Measurements from ENCODE around the gene PGAM4.
"Not testable (repeated sequence)": the region's sequence is repeated elsewhere in the genome, so short reads cannot be mapped to it uniquely, and the experiment has no call there.

Gene PGAM4

DNA sequence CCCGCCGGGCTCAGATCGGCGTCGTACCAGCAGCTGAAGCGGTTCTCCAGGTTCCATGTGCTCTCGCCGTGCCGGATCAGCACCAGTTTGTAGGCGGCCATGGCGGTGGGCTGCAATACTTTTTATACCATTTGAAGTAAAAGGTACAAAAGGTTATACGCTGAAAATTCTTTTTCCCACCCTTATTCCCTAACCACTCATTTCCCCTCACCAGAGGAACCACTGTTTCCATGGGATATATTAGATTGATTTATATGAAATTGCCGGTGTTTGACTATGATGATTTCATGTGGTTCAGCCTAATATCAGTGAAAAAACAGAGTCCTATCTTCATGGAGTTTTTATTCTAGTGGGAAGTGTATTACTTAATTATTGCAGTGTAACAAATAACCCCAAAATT is at the start of gene PGAM4:
PGAM4 (minus strand) TSS at position 101 of the 400 bp plus-strand sequence; CDS start at position 101, 0 bp downstream.
- DNase-seq, result no peak

- DNase-seq, result no peak
Observed at GRCh38 chrX:78011846-78012245, 42.4 kb upstream of the PGAM4 start.

GRCh38 chrX:77979870-77980269 is 10.4 kb upstream of the PGAM4 start:
- DNase-seq, result no peak

- no peak for DNase-seq
Observed at GRCh38 chrX:77977518-77977917, 8.1 kb upstream of the PGAM4 start.

GRCh38 chrX:77977095-77977494 is 7.7 kb upstream of the PGAM4 start:
- DNase-seq, result no peak

DNA sequence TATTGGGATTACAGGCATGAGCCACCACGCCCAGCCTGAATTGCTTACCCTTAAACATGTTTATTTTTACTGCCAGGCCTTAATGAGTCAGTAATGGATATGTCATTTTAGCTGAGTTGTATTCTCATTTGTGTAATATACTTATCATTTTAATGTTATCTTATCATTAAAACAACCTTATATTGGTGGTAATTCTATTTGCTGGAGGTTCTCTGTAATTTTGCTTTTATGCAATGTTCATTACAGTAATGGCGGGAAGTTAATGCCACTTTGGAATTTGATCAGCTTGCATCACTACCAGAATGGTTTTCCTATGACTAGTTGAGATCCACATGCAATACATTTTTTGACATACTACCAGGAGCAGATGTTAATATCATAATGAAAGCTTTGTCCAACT is 6.3 kb upstream of the PGAM4 start:
- no peak for DNase-seq

GRCh38 chrX:77967631-77968030 is 1.8 kb downstream of the PGAM4 start:
- no peak for DNase-seq

- DNase-seq, result no peak
Observed at GRCh38 chrX:77966361-77966760, 3.1 kb downstream of the PGAM4 start.

DNA sequence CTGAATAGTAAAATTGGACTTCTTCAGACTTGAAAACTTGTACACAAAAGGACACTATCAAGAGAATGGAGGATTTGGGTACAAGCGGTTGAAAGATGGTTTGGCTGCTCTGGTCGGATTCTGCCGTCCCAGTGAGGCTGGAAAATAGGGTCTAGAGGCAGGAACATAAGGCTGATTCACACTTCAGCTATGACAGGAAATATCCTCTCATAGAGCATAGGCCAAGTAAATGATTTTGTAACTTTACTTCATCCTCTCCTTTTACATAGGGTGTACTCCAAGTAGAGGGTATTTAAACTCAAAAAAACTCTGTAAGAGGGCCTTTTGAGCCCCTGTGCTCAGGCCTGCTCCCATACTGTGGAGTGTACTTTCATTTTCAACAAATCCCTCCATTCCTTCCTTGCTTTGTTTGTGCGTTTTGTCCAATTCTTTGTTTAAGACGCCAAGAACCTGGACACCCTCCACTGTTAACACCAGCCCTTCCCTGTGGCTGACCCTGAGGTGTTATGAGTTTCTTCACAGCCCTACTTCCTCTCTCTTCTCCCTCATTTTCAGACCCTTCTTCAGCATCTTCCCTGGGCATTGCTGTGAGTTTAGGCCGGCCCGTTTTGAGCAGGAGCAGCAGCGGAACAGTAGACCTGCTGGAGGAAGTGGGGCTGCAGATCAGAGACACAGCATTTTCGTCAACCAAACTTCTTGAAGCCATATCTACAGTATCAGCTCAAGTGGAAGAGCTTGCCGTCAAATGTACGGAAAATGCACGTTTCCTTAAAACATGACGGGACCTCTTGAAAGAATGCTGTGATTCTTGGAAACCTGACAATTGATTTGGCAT is 7.2 kb downstream of the PGAM4 start:
- no peak for DNase-seq

DNA sequence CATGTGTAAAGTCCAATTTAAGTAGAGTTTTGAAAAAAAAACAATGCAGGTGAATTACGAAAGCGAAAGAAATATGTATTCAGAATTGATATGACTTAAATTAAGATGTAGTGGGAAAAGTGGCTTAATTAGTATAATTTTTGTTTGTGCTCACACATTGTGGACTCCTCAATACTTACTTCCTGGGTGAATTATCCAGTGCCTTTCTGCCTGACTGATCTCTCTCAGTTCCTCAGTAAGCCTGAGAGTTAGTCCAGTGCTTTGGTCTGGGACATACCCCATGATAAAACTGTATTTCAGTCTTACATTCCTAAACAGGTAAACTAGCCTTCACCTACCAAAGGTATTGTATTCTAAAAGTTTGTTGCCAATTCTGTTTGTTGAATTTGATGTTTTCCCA is 8.4 kb downstream of the PGAM4 start:
- no peak for DNase-seq

DNA sequence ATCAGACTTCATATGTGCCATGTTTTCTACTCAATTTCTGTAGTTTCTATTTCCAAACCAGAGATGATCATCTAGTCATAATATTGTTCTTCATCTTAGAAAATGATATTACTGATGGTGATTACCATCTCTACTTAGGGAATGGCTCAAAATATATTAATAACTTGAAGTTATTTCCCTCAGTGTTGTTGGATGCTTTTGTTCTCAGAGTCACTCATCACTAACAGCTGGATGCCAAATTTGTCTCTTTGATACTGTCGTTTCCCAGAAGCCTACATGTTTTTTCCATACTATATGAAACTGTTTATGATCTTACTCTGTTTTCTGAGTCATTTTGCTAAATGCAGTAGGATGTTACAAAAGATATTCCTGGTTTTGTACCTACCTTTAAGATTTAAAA is 8.9 kb downstream of the PGAM4 start:
- no peak for DNase-seq

DNA sequence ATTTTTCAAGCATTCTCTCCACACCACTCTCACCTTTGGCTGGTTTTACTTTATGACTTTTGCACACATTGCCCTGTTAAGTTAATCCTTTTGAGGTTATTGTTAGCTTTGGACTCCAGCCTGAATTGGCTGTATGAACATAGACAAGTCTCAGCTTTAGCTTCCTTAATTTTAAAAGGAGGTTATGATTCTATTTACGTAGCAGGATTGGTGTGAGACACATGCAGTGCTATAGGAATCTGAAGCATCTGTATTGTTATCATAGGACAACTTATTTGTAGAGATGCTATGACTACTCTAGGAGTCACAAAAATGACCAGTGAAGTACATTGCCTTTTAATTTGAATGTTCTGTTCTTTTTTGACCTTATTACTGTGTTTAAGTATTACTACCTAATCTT is 15.7 kb downstream of the PGAM4 start:
- DNase-seq, result no peak

DNA sequence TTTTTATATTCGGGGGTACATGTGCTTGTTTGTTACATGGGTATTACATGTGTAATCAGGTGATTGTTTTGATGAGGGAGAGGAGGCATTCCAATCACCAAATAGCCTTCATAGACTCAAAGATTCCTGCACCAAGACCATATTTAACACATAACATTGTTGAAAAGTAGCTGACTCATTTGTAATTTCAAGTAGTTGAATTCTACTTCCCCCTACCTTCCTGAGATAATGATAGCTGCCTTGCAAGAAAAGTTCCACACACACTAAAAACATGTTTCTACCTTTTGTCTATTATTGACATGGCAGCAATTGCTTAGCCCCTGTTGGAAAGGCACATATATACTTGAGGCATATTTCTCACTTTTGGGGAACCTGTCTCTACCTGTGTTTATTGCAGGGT is 16.1 kb downstream of the PGAM4 start:
- no peak for DNase-seq

DNA sequence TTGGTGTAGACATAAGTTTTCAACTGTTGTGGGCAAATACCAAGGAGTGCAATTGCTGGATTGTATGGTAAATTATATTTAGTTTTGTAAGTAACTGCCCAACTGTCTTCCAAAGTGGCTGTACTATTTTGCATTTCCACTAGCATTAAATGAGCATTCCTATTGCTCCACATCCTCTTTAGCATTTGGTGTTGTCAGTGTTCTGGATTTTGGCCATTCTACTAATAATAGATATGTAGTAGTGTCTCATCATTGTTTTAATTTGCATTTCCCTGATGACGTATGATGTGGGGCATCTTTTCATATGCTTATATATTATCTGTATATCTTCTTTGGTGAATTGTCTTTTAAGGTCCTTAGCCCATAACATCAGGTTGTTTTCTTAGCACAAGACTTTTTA is 17.3 kb downstream of the PGAM4 start:
- no peak for DNase-seq

GRCh38 chrX:77949840-77950239 is 19.6 kb downstream of the PGAM4 start:
- no peak for DNase-seq

DNA sequence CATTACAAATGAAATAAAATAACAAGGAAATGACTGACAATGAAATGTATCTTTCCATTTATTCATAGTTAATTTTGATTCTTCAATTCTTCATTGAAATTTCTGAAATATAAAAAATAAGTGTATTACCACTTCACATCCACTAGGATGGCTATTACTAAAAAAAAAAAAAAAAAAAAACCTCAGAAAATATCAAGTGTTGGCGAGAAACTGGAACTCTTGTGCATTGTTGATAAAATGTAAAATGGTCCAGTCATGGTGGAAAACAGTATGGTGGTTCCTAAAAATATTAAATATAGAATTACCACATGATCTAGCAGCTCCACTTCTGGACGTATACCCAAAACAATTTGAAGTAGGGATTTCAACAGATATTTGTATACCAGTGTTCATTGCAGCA is 22.9 kb downstream of the PGAM4 start:
- DNase-seq, result no peak

DNA sequence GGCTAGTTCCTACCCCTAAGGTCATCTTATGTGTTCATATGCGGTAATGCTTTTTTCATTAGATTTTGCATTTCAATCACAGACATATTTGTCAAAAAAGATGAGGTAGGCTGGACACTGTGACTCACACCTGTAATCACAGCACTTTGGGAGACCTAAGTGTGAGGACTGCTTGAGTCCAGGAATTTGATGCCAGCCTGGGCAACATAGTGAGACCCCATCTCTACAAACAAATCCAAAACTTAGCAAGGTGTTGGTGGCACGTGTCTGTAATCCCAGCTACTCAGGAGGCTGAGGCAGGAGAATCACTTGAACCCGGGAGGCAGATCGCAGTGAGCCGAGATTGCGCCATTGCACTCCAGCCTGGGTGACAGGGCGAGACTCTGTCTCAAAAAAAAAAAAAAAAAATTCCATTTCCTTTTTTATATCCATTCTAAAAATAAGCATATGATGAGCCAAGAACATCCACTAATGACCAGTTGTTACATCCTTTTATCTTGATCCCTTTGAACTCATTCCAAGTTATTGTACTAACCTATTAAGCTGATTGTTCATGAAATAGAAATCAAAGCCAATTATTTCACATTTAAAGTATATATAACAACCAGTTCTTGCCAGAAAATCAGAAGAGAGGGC is 23.4 kb downstream of the PGAM4 start:
- DNase-seq, result no peak

- not testable (repeated sequence) for DNase-seq
Observed at GRCh38 chrX:77945031-77945430, 24.4 kb downstream of the PGAM4 start.

DNA sequence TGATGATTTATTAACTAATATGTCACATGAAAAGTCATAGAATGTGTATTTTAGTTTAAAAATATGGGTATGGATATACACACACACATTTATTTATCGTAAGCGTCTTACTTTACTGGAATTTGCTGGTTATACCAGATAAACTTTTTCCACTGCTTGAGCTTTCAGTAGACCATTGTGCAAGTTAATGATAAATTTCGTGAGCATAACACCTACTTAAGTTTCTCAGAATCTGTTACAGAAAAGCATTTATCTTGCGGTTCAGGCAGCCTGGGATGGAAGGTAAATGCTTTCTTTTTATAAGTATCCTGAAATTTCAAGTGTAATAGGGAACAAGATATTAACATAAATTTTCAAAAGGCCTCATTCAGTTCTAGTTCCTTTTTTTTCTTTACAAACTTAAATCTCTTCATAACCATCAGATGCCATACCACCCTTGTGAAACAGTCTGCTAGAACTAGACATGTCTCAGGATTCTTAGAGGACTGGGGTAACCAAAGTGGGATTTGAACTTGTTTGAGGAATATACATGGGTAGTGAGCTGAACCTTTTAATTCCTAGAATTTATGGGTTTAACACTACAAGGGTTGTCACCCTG is 31.3 kb downstream of the PGAM4 start:
- no peak for DNase-seq

- DNase-seq, result no peak
Observed at GRCh38 chrX:77937291-77937690, 32.1 kb downstream of the PGAM4 start.

GRCh38 chrX:77936299-77936698 is 33.1 kb downstream of the PGAM4 start:
- no peak for DNase-seq

- DNase-seq, result no peak
Observed at GRCh38 chrX:77935886-77936285, 33.6 kb downstream of the PGAM4 start.

- DNase-seq, result no peak
Observed at GRCh38 chrX:77930581-77930980, 38.9 kb downstream of the PGAM4 start.

GRCh38 chrX:77925764-77926163 is 43.7 kb downstream of the PGAM4 start:
- DNase-seq, result no peak

Data from activated T-cell treated with anti-CD3 and anti-CD28 coated beads, Interleukin-2, amount 50 U/mL, for 1 hour (primary cell).